ENCODE results near the gene SGPL1.
A peak's percentile ranks its signal among the peaks of the same experiment; 100 is the strongest.
"Not testable (repeated sequence)": the region's sequence is repeated elsewhere in the genome, so short reads cannot be mapped to it uniquely, and the experiment has no call there.

SGPL1 gene, protein sequence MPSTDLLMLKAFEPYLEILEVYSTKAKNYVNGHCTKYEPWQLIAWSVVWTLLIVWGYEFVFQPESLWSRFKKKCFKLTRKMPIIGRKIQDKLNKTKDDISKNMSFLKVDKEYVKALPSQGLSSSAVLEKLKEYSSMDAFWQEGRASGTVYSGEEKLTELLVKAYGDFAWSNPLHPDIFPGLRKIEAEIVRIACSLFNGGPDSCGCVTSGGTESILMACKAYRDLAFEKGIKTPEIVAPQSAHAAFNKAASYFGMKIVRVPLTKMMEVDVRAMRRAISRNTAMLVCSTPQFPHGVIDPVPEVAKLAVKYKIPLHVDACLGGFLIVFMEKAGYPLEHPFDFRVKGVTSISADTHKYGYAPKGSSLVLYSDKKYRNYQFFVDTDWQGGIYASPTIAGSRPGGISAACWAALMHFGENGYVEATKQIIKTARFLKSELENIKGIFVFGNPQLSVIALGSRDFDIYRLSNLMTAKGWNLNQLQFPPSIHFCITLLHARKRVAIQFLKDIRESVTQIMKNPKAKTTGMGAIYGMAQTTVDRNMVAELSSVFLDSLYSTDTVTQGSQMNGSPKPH

DNA sequence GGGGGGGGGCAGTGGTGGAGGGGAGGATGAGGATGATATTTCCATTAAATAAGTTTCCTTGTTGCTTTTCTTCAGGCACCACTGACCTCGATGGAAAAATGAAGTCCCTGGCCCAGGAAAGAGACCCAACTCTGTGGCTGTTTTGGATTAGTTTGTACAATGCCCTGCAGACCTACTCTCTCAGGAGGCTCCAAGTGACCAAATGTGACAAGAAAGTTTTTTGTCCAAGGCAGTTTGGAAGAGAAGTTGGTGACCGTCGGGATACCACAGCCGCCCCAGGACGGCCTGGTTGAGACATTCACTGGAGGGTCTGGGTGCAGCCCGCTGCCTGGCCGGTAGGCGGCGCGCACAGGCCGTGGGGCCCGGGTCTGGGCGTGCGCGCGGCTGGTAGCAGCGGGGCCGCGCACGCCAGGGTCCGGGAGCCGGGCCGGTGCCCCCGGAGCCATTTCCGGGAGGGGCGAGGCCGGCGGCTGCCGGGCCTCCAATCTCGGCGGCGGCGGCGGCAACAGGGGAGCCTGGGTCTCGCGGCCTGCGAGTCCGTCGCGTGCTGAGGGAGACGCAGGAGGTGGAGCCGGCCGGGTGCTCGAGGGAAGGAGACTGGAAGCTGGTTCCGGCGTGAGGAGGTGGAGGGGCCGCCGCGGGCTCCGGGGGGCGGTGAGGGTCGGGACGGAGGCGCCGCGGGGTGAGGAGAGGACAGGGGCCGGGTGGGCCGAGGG, at the start of gene SGPL1:
Gene SGPL1 (plus strand): TSS at position 445 of the 716 bp plus-strand sequence. CDS start 906 bp downstream, outside the sequence.
- DNase-seq (ENCODE audit: low spot score) = peak; percentile 81

DNA sequence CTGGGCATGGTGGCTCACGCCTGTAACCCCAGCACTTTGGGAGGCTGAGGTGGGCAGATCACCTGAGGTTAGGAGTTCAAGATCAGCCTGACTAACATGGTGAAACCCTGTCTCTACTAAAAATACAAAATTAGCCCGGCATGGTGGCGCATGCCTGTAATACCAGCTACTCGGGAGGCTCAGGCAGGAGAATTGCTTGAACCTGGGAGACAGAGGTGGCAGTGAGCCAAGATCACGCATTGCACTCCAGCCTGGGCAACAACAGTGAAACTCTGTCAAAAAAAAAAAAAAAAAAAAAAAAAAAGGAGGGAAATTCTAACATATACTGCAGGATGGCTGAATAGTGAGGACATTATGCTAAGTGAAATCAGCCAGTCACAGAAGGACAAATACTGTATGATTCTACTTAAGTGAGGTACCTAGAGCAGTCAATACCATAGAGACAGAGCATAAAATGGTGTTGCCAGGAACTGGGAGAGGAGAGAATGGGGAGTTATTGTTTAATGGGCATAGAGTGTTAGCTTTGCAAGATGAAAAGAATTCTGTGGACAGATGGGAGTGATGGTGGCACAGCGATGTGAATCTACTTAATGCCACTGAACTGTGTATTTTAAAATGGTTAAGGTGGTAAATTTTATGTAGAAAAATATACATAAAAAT, 47.6 kb upstream of the SGPL1 start:
- DNase-seq (ENCODE audit: low spot score) = not testable (repeated sequence)

DNA sequence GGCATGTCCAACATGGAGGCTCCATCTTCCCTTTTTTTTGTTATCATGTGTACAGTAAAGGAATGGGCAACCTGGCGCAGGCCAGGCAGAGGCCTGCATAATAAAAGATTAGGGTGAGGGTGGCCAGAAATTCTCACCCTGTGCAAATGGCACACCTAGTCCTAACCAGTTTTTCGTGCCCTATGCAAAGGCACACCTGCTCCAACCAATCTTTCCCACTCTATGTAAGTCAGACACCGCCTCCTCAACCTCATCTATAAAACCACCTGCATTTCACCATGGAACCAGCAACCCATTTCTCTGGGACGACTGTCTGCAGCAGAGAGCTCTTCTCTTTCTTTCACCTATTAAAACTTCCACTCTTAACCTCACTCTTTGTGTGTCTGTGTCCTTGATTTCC, 46.6 kb upstream of the SGPL1 start:
- no peak for DNase-seq (ENCODE audit: low spot score)

DNA sequence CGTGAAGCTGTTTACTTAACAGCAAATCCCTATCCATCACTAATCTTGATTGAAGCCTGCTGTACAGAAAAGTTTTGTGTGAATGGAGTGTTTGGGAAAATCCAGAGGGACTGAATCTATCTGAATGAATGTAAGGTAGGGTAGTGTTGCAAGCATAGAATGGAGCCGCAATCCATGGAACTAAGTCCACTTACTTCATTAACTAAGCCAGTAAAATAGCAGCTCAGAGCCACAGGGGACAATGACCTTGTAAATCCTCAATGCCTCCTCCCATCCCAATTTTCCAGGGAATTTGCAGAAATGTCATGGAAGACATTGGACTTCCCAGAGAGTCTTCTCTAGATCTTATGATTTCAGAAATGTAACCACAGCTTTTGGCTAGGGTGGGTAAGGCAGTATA, 45.7 kb upstream of the SGPL1 start:
- DNase-seq (ENCODE audit: low spot score) = no peak

GRCh38 chr10:70770516-70770915, 45.2 kb upstream of the SGPL1 start:
- not testable (repeated sequence) for DNase-seq (ENCODE audit: low spot score)

GRCh38 chr10:70771311-70772194, 44.2 kb upstream of the SGPL1 start:
- no peak for DNase-seq (ENCODE audit: low spot score)

DNA sequence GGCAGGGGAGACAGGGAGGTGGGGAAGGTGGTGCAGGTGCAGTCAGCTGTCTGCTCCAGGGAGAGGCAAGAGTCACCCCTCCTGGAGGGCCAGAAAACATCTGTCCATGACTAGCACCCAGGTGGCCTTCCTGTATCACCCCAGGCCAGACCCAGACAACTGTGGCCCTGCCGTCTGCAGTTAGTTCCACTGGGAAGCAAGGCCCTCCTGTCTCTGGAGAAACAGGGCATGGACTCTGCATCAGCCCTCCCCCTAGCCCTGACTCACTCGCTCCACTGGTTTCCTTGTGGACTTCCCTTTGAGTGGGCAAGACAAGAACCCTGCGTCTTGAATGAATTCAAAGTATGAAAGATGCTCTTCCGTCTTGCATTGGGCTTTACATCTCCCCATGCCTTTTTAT, 43.1 kb upstream of the SGPL1 start:
- no peak for DNase-seq (ENCODE audit: low spot score)

DNA sequence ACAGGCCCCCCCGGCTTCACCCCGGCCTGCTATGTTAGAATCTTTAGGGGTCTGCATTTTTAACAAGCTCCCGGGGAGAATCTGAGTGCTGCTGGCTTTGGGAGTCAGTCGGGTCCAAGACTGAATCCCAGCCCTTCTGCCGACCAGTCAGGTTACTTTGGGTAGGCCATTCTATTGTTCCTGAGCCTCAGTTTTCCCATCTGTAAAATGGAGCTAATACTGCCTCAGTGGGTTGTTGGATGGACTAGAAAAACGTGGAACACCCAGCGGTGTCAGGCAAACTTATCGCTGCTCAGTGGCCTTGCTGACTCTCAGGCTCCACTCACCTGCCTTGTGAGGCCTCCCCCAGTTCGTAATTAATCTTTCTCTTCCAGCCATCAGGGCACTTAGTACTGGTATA, 42.3 kb upstream of the SGPL1 start:
- DNase-seq (ENCODE audit: low spot score) = no peak

- no peak for DNase-seq (ENCODE audit: low spot score)
Measured at GRCh38 chr10:70773965-70774809, 41.6 kb upstream of the SGPL1 start.

DNA sequence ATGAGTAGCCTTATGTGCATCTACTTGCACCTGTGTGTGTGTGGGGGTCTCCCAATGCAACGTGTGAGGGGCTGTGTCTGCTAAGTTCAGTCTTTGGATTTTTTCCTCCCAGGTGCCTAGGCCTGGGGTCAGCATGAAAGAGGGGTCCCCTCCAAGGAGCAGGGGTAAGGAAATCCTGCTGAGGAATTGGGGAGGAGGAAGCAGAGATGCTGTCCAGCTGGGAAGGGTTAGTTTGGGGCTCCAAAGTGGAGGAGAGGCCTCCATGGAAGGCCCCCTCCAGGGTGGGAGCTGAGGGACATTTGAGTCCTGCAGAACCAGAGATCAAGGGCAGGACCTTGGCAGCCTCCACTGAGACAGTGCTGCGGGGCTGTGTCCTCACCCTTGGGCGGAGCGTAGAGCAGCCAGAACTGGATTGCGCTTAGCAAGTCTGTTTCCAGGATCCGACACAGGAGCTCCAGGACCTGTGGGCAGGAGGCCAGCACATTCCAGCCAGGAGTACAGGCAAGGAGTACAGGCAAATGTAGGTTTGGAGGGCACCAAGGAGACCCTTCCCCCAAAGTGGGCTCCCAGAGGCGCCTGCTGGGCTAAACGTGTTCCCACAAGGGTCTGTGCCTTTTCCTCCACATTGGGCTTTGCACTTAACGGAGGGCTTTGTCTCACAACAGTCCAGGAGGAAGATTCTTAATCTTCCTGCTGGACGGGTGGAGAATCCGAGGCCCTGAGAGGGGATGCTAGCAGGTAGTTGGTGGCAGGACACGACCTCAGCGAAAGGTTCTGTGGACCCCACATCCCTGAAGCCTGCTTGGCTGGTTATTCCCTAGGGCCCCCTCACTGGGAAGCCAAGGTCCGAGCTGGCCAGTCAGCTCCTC, 40.7 kb upstream of the SGPL1 start:
- no peak for DNase-seq (ENCODE audit: low spot score)

GRCh38 chr10:70775679-70776454, 39.9 kb upstream of the SGPL1 start:
- no peak for DNase-seq (ENCODE audit: low spot score)

- no peak for DNase-seq (ENCODE audit: low spot score)
Measured at GRCh38 chr10:70776455-70777005, 39.2 kb upstream of the SGPL1 start.

DNA sequence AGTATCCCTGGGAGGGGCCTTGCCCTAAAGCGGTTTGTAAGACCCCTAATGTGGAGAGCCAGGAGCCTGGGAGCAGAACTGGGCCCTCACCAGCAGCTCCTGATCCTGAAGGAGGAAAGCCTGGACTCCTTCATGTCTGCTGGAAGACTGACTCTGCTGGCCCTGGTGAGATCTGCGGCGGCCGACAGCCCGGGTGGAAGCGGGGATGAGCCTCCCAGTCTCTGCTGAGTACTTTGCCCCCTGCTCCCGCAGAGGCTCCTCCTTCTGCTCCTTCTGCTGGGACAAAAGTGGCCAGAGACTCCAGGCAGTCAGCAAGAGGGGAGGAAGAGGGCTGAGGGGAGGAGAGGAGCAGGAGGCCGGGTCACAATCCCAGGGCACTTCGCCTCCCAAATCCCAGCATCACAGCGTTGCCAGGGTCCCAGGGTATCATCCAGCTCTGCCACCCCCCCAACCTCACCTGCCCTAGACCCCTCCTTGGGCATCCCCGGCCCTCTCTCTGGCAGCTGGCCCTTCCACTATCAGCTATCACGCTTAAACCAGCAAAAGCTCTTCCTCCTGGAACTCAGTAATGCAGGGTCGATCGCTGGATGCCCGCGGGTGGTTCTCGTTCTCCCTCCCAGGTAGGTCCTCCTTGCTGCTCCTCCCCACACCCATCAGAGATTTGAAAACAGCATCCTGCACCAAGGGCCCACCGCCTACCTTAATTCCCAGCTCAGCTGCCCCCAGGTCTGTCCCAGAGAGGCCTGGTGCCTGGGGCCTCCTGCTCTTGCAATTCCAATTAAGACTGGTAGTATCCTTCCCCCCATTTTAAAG, 38.5 kb upstream of the SGPL1 start:
- DNase-seq (ENCODE audit: low spot score) = no peak

DNA sequence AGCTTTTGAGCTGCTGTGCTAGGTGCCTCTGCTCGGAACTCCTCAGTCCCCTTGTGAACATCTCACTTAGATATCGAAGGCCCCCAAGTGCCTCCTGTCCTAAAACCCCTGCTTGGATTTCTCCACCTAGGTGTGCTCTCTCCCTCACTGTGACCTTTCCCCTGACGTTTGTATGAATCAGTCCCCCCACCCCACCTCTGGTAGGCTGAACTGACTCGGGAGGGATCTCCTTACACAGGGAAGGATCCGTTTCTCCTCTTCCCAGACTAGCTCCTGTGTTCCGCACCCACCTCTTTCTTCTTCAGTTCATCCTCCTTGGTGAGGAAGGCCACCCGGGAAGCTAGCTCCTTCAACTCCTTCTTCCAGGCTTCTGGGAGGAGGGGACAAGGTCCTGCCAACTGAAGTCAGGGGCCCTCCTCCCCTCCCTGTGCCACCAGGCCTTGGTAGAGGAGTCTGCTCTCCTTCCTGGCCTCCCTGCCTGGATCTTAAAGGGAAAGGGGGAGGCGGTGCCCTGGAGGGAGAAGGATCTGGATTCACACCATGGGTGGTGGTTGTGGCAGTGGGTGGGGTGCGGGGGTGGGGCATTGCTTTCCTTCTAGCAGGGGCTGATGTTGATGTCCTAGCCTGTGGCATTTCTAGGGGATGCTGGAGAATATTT, 37.4 kb upstream of the SGPL1 start:
- no peak for DNase-seq (ENCODE audit: low spot score)

DNA sequence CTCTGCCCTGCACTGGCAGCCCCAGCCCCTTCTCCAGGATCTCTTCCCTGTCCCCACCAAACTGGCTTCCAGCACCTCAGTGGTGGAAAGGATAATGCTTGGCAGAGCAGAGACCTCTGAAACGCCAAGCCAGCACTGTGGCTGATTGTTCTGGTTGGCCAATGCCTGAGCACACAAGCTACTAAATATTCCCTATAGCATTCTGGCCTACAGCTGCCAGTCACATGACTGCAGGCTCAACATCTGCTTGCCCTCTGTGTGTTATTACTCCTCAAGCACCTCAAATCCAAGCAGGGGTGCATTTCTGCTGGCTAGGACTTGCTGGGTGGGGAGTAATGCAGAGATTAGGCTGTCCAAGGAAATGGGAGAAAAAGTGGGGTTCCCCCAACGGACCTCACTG, 36.7 kb upstream of the SGPL1 start:
- DNase-seq (ENCODE audit: low spot score) = no peak

- no peak for DNase-seq (ENCODE audit: low spot score)
Measured at GRCh38 chr10:70779511-70780369, 36.0 kb upstream of the SGPL1 start.
